ENCODE data around the gene RFX5.

Gene RFX5

GRCh38 chr1:151370211-151370911 is 23.3 kb upstream of the RFX5 start:
- H3K4me3 ChIP-seq (ENCODE audit: low read length): no peak overlapping the region
- no peak overlapping the region for H3K4me2 ChIP-seq (ENCODE audit: low read length)
- no peaks in the 10 kb centered on the region for H4K20me1 ChIP-seq (ENCODE audit: control insufficient read depth, insufficient read depth, low read depth, low read length)
- no peaks in the 10 kb centered on the region for H3F3A ChIP-seq (ENCODE audit: control insufficient read depth, insufficient read depth)
- TF ChIP-seq, protein P1, sequence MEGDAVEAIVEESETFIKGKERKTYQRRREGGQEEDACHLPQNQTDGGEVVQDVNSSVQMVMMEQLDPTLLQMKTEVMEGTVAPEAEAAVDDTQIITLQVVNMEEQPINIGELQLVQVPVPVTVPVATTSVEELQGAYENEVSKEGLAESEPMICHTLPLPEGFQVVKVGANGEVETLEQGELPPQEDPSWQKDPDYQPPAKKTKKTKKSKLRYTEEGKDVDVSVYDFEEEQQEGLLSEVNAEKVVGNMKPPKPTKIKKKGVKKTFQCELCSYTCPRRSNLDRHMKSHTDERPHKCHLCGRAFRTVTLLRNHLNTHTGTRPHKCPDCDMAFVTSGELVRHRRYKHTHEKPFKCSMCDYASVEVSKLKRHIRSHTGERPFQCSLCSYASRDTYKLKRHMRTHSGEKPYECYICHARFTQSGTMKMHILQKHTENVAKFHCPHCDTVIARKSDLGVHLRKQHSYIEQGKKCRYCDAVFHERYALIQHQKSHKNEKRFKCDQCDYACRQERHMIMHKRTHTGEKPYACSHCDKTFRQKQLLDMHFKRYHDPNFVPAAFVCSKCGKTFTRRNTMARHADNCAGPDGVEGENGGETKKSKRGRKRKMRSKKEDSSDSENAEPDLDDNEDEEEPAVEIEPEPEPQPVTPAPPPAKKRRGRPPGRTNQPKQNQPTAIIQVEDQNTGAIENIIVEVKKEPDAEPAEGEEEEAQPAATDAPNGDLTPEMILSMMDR (IDR thresholded peaks at IDR 0.05; ENCODE audit: low read depth, low read length, poor library complexity, severe bottlenecking): no peak
- no peak for TF ChIP-seq EZH2phosphoT487 (IDR thresholded peaks at IDR 0.05; ENCODE audit: borderline replicate concordance, low read length)
- no peak overlapping the region for H3K27ac ChIP-seq (ENCODE audit: low read depth, low read length)
- H3K36me3 ChIP-seq (ENCODE audit: control insufficient read depth, low read length): no peaks in the 10 kb centered on the region
- H3K27me3 ChIP-seq (ENCODE audit: control insufficient read depth, low read length): no peaks in the 10 kb centered on the region
- H3K9me2 ChIP-seq (replicated peaks; ENCODE audit: control insufficient read depth, low read length): no peaks in the 10 kb centered on the region
- no peaks in the 10 kb centered on the region for H3K4me1 ChIP-seq (ENCODE audit: control insufficient read depth, low read length)
- no peaks in the 10 kb centered on the region for H3K79me2 ChIP-seq (ENCODE audit: control insufficient read depth, low read length)
- H3K9me3 ChIP-seq (ENCODE audit: control insufficient read depth, insufficient read depth, low read length): no peaks in the 10 kb centered on the region

- TF ChIP-seq, protein P1 (IDR thresholded peaks at IDR 0.05; ENCODE audit: low read depth, low read length, poor library complexity, severe bottlenecking): no peak
- TF ChIP-seq EZH2phosphoT487 (IDR thresholded peaks at IDR 0.05; ENCODE audit: borderline replicate concordance, low read length): no peak
- Histone ChIP-seq H3F3A (ENCODE audit: control insufficient read depth, insufficient read depth) (no peaks in the 10 kb centered on the region), H3K4me2 (ENCODE audit: low read length) (no peak overlapping the region), H3K4me3 (ENCODE audit: low read length) (no peak overlapping the region), H3K4me1 (ENCODE audit: control insufficient read depth, low read length) (no peaks in the 10 kb centered on the region), H3K36me3 (ENCODE audit: control insufficient read depth, low read length) (no peaks in the 10 kb centered on the region), H3K27ac (ENCODE audit: low read depth, low read length) (no peak overlapping the region), H3K9me3 (ENCODE audit: control insufficient read depth, insufficient read depth, low read length) (no peaks in the 10 kb centered on the region), H4K20me1 (ENCODE audit: control insufficient read depth, insufficient read depth, low read depth, low read length) (no peaks in the 10 kb centered on the region), H3K79me2 (ENCODE audit: control insufficient read depth, low read length) (no peaks in the 10 kb centered on the region), H3K27me3 (ENCODE audit: control insufficient read depth, low read length) (no peaks in the 10 kb centered on the region), H3K9me2 (replicated peaks; ENCODE audit: control insufficient read depth, low read length) (no peaks in the 10 kb centered on the region)
Observed at GRCh38 chr1:151369621-151370048, 22.6 kb upstream of the RFX5 start.

GRCh38 chr1:151369302-151369610 is 22.2 kb upstream of the RFX5 start:
- no peak for TF ChIP-seq EZH2phosphoT487 (IDR thresholded peaks at IDR 0.05; ENCODE audit: borderline replicate concordance, low read length)
- TF ChIP-seq, protein P1 (IDR thresholded peaks at IDR 0.05; ENCODE audit: low read depth, low read length, poor library complexity, severe bottlenecking): no peak
- H3K27me3 ChIP-seq (ENCODE audit: control insufficient read depth, low read length): no peaks in the 10 kb centered on the region

More at GRCh38 chr1:151369302-151369610, 22.2 kb upstream of the RFX5 start:
- no peaks in the 10 kb centered on the region for H3K9me3 ChIP-seq (ENCODE audit: control insufficient read depth, insufficient read depth, low read length)
- H3K36me3 ChIP-seq (ENCODE audit: control insufficient read depth, low read length): no peaks in the 10 kb centered on the region
- no peaks in the 10 kb centered on the region for H3K79me2 ChIP-seq (ENCODE audit: control insufficient read depth, low read length)
- no peaks in the 10 kb centered on the region for H3K4me1 ChIP-seq (ENCODE audit: control insufficient read depth, low read length)
- H3F3A ChIP-seq (ENCODE audit: control insufficient read depth, insufficient read depth): no peaks in the 10 kb centered on the region
- no peak overlapping the region for H3K4me2 ChIP-seq (ENCODE audit: low read length)
- no peaks in the 10 kb centered on the region for H4K20me1 ChIP-seq (ENCODE audit: control insufficient read depth, insufficient read depth, low read depth, low read length)
- H3K27ac ChIP-seq (ENCODE audit: low read depth, low read length): no peak overlapping the region
- H3K4me3 ChIP-seq (ENCODE audit: low read length): no peak overlapping the region
- no peaks in the 10 kb centered on the region for H3K9me2 ChIP-seq (replicated peaks; ENCODE audit: control insufficient read depth, low read length)
